GM21529 (cell line): ENCODE results near the gene SEPTIN5.

ENCODE experiments used
- ATAC-seq: cut with Tn5 transposase; IDR thresholded peaks from one replicate; pipeline ENCODE4 v1.9.1; 2021; ENCODE audit not compliant: unreplicated experiment

SEPTIN5 gene

DNA sequence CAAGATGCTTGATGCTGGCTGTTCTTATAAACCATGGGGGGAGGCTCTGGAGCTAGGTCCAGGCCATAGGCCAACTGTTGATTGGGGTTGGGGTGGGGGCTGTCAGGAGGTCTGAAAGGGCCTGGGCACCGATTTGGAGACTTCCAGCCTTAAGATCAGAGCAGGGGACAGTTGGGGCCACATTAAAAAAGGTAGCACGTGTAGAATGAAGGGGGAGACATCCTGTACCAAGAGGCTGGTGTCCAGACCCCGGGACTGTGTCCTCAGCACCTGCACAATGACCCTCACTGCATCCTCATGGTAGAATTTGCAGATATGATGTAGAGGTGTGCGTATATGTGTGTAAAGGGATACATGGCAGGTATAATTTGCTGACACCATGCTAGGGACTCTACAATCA lies 33.8 kb downstream of the SEPTIN5 start:
- no peak for ATAC-seq

GRCh38 chr22:19748991-19749664 lies 34.8 kb downstream of the SEPTIN5 start:
- no peak for ATAC-seq

DNA sequence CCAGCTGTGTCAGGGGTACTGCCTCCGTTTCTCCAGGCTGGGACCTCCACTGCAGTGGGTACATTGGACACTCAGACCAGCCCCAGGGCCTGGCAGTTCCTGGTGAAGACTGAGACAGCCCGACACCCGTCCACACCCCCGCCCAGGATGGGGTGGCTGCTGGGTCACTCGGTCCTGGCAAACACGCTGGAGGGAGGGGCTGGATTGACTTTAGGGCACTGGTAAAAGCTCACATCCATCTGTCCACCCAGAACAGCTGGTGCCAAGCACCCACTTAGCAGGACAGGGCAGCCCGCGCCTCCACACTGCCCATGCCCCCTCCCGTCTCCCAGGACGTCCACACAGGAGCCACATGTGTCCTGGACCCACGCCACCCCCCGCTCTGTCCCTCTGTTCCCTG lies 35.6 kb downstream of the SEPTIN5 start:
- ATAC-seq, result no peak

DNA sequence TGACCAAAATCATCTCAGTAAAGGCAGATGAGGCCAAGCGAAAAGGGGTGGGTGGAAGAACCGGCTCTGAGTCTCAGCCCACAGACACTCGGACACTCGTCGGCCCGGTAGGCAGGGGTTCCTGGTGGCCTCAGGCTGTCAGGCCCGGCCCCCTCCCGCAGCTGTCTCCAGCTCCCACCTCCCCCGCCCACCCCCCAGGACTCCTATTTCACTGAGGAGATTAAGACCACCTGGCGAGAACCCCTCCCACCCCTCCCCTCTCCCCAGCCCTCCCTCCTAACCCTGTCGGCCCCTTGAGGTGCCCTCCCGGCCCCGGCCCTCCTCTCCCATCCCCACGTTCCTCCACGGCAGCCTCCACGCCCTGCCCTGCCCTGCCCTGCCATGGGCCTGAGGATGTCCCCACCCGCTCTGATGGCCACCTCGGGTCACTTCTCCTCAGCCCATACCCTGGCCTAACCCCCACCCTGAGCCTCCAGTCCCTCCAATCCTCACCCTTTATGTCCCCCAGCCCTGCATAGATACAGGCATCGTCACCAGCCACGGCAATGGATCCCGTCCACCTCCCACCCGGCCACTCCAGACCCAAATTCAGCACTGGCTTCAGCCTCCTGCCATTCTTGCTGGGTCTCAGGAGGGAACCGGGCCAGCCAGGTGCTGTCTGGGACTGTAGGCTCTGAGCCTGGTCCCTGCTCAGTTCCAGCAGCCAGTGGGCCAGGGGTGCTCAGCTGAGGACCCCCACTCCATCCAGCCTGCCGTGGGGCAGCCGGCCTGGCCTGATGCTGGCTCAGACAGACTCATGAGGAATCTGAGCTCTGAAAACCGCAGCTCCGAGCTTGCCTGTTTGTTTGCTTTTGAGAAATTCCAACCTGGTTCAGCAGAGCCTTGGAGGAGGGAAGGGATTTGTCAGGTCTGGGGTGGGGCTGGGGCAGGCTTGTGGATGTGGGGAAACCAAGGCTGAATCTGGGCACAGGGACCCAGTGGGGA lies 36.5 kb downstream of the SEPTIN5 start:
- ATAC-seq, result no peak

- no peak for ATAC-seq
These were observed 37.4 kb downstream of the SEPTIN5 start for GRCh38 chr22:19751497-19752245.

DNA sequence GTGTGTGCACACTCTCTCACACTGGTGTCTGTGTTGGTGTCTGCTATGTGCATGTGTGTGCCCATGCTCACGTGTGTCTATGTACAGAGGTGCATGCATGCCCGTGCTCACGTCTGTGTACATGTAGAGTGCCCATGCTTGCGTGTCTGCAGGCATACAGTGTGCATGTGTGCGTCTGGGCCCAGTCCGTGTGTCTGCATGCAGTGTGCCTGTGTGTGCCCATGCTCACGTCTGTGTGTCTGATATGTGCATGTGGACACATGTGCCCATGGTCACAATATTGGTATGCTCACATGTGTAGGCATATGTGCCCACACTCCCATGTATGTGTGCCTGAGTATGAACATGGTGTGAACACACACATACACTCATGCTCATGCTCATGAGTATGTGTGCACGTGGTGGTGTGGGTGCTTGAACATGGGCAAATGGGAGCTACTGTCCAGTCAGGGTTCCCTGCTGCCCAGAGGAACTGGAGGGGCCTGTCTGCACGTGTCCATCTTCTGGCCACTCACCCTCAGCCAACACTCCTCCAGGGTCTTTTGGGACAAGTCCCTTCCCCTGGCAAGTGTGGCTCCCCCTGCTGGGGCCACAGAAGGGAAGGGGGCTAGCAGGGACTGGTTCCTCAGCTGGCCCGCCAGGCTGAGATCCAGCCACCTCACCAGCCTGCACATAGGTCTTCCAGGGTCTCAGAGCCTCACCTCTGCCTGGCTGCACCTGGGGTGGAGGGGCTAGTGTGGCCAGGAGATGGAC lies 39.0 kb downstream of the SEPTIN5 start:
- no peak for ATAC-seq

DNA sequence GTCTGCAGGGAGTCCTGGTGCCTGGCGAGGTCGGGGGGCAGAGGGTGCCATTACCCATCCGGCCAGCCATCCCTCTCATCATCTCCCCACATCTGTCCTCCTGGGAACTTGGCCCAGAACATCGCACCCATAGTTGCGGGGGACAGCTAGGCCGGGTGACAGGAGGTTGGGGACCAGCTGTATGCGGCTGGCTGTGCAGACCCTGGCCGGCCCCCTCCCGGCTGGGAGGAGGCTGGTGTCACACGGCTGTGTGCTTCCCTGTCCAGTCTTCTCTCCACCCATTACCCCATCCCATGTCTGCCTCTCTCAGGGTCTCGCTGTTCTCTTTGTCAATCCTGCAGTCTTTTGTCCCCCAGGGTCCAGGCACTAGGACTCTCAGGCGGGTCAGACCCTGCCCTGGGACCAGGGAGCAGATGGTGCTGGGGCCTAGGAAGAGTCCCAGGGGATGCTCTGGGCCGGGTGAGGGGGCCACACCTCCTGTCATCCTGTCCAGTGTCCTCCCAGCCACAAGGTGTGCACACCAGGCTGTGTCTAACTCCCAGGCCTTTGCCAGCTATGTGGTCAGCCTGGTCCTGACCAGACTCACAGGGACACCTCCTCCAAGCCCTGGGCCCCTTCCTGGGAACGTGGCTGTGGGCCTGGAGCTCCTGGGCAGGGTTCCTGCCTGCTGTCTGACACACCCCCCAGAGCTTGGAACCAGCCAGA lies 39.8 kb downstream of the SEPTIN5 start:
- no peak for ATAC-seq

- ATAC-seq, result no peak
These were observed 40.4 kb downstream of the SEPTIN5 start for GRCh38 chr22:19754701-19755144.

- ATAC-seq, result no peak
These were observed 40.9 kb downstream of the SEPTIN5 start for GRCh38 chr22:19755145-19755710.

DNA sequence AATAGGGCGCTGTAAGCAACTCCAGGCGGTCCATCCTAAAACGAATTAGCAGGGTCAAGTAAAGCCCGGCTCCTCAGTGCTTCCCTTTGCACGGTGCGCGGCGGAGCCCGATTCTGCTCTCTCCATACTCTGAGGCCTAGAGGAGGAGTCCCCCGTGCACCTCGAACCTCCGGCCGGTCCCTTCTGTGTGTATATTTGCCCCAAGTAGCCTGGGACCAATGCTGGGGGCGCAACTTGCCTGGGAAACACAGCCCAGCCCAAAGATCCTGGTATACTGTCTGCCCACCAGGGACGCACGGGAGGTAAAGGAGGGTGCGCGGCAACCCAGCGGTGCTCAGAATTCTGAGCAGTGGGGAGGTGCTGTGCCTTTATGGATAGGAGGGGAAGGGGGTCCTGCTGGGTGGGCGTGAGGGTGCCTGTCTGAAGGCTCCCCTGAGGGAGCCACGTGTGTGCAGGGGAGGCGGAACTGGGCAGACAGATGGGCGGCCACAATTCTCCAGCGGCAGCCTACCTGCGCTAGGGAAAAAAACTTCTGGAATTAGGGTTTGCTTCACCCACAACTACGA lies 41.5 kb downstream of the SEPTIN5 start:
- ATAC-seq, result no peak

DNA sequence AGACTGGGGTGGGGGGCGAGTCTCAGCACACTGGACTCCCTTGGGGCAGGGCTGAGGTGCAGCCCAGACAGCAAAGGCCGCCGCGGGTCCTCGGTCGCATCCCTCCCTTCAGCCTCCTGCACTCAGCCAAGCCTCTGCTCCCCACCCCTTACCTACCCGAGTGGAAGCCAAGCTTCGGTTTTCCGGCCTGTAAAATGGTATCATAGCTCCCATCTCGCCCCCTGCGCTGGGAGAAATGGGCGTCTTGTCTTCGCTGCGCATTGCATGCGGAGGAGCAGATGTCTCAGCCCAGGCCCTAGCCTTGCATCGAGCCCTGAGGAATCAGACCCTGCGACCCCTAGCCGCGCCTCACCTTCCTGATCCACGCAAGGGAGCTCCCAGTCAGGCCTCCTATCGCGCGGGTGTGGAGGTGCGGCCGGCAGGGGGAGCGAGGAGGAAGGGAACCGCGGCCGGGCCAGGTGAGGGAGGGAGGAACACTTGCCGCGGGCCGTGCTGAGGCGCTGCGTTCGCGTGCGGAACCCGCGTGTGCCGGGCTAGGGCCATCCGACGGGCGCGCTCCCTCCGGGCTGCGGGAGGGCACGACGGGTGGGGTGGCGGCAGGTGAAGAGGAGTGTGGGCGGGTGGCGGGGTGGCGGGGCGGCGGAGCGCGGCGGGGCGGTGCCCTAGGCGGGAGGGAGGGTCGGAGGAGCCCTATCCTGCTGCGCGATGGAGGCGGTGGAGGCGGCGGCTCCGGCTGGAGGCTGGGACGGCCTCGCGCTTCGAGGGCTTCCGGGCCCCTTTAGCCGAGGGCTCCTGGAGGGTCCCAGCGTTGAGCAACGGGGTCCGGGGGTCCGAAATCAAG lies 42.2 kb downstream of the SEPTIN5 start:
- no peak for ATAC-seq

DNA sequence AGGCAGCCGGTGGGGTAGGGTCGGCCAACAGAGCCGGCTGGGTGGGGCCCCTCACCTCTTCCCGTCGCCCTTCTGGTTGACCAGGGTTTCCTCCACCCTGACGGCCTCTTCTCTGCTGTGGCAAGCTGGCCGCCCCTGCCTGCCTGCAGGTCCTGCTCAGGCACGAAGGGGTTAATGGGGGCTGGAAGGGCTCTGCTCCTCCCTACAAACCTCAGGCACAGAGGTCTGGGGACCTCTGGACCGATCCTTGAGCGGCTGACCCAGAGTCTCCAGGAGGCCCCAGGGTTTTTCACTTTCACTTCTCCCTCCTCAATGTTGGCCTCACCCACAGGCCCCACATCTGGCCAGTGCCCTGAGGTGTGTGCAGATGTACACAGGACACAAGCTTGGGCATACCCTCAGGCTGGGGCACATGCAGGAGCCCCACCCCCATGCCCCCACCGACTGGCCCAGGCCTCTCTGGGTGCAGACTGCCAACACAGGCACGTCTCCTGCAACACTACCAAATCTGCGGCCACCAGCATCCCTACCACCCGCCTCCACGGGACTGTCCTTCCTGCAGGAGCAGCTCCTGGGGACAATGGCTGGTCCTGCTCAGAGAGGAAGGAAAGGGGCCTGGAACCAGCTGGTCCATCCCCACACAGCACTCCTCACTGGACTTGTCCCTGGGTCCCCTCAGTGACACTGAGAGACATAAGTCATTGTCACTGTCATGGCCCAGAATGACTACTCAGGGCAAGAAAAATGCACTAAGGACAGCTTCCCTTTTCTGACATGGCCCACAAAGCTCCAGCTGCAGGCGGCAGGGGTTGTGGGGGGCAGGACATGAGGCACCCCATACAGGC lies 43.1 kb downstream of the SEPTIN5 start:
- ATAC-seq, result no peak

- no peak for ATAC-seq
These were observed 43.9 kb downstream of the SEPTIN5 start for GRCh38 chr22:19757985-19758895.

DNA sequence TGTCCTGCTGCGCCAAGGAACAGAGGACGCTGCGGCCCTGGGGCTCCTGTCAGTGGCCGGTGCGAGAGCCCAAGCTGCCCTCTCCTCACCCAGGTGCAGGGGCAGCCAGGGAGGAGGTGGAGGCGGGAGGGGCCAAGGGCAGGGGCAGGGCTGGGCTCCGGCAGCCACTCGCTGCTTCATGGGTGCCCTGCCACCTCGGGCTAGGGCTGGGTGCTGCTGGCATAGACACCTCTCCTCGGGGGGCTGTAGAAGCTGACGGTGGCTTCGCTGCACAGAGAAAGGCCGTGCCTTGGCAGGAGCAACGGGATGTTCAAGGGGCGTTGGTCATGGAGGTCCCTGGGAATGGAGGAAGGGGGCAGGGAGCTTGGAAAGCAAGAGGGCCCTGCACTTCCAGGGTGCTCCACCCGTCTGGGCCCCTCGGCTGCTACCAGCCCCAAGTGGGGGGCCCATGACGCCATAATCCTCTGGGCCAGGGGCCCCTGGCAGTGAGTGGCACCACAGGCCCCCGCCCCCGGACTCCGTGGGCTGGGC lies 44.7 kb downstream of the SEPTIN5 start:
- no peak for ATAC-seq

GRCh38 chr22:19759427-19760057 lies 45.2 kb downstream of the SEPTIN5 start:
- ATAC-seq, result no peak
